H9 (cell line): ENCODE measurements around the gene TTC39C. TPM values are rescaled to one million over a fixed set of nuclear protein-coding genes. Genes with fewer than 3 reads are reported as not detected.

Experiments
- DNase-seq: peaks from one replicate; pipeline ENCODE4 v3.0.0-alpha.2; 2017
- H2AFZ ChIP-seq: one replicate; pipeline ENCODE4 v1.6.1; 2013; ENCODE audit warnings: mild to moderate bottlenecking, low read length, control low read depth, moderate library complexity
- H2AK5ac ChIP-seq: 2 replicates; pipeline ENCODE4 v1.6.1; 2013; ENCODE audit warnings: low read length, control low read depth, mixed read lengths; ENCODE audit not compliant: insufficient read length
- H2BK120ac ChIP-seq: one replicate; pipeline ENCODE4 v1.6.1; 2013; ENCODE audit warnings: low read depth, mild to moderate bottlenecking, low read length, control low read depth, inconsistent platforms; ENCODE audit not compliant: poor library complexity, severe bottlenecking
- H2BK12ac ChIP-seq: 2 replicates; pipeline ENCODE4 v1.6.1; 2013; ENCODE audit warnings: low read length, control low read depth, mixed read lengths, low read depth; ENCODE audit not compliant: insufficient read length
- H2BK15ac ChIP-seq: 2 replicates; pipeline ENCODE4 v1.6.1; 2013; ENCODE audit warnings: low read depth, low read length, control low read depth
- H2BK20ac ChIP-seq: one replicate; pipeline ENCODE4 v1.6.1; 2013; ENCODE audit warnings: low read depth, mild to moderate bottlenecking, low read length, control low read depth, inconsistent platforms; ENCODE audit not compliant: poor library complexity, severe bottlenecking
- H2BK5ac ChIP-seq: 2 replicates; pipeline ENCODE4 v1.6.1; 2013; ENCODE audit warnings: low read length, control low read depth, mixed read lengths; ENCODE audit not compliant: insufficient read length
- H3K14ac ChIP-seq: 2 replicates; pipeline ENCODE4 v1.6.1; 2013; ENCODE audit warnings: low read length, control low read depth; ENCODE audit not compliant: insufficient read depth
- H3K18ac ChIP-seq: 2 replicates; pipeline ENCODE4 v1.6.1; 2013; ENCODE audit warnings: low read depth, mild to moderate bottlenecking, mixed read lengths, low read length, control low read depth; ENCODE audit not compliant: insufficient read length
- H3K23ac ChIP-seq: 2 replicates; pipeline ENCODE4 v1.6.1; 2013; ENCODE audit warnings: low read length, control low read depth, mixed read lengths, low read depth; ENCODE audit not compliant: insufficient read length
- H3K23me2 ChIP-seq: 2 replicates; pipeline ENCODE4 v1.6.1; 2013; ENCODE audit warnings: low read depth, mild to moderate bottlenecking, mixed read lengths, low read length, control low read depth; ENCODE audit not compliant: insufficient read length, poor library complexity, severe bottlenecking
- H3K27ac ChIP-seq: 2 replicates; pipeline ENCODE4 v1.5.1; 2013; ENCODE audit warnings: low read length, control low read depth, mixed read lengths, low read depth; ENCODE audit not compliant: insufficient read length
- H3K27me3 ChIP-seq: 2 replicates; pipeline ENCODE4 v1.6.1; 2013; ENCODE audit warnings: low read length, control low read depth, inconsistent platforms; ENCODE audit not compliant: insufficient read depth
- H3K4ac ChIP-seq: 2 replicates; pipeline ENCODE4 v1.6.1; 2013; ENCODE audit warnings: low read depth, mild to moderate bottlenecking, control low read depth, inconsistent platforms, low read length, moderate library complexity
- H3K4me1 ChIP-seq: 2 replicates; pipeline ENCODE4 v1.6.1; 2013; ENCODE audit warnings: low read length, control low read depth, inconsistent platforms; ENCODE audit not compliant: insufficient read depth
- H3K4me2 ChIP-seq: 2 replicates; pipeline ENCODE4 v1.6.1; 2013; ENCODE audit warnings: low read length, control low read depth, mixed read lengths; ENCODE audit not compliant: insufficient read length, insufficient read depth
- H3K56ac ChIP-seq: 2 replicates; pipeline ENCODE4 v1.6.1; 2013; ENCODE audit warnings: low read depth, mild to moderate bottlenecking, mixed read lengths, low read length, control low read depth; ENCODE audit not compliant: insufficient read length
- H3K79me1 ChIP-seq: 2 replicates; pipeline ENCODE4 v1.6.1; 2013; ENCODE audit warnings: low read depth, mild to moderate bottlenecking, moderate library complexity, low read length, control low read depth, inconsistent platforms; ENCODE audit not compliant: insufficient read depth, poor library complexity, severe bottlenecking
- H3K79me2 ChIP-seq: 2 replicates; pipeline ENCODE4 v1.6.1; 2013; ENCODE audit warnings: low read length, control low read depth, inconsistent platforms; ENCODE audit not compliant: insufficient read depth
- H3K9ac ChIP-seq: 2 replicates; pipeline ENCODE4 v1.6.1; 2013; ENCODE audit warnings: low read length, control low read depth, mixed read lengths; ENCODE audit not compliant: insufficient read length; ENCODE audit errors: extremely low read depth
- H3K9me3 ChIP-seq: one replicate; pipeline ENCODE4 v1.6.1; 2013; ENCODE audit warnings: low read depth, low read length, inconsistent platforms; ENCODE audit not compliant: control insufficient read depth
- H3T11ph ChIP-seq: one replicate; pipeline ENCODE4 v1.6.1; 2013; ENCODE audit warnings: mild to moderate bottlenecking, low read length, control low read depth, inconsistent platforms
- H4K20me1 ChIP-seq: one replicate; pipeline ENCODE4 v1.6.1; 2013; ENCODE audit not compliant: control insufficient read depth, insufficient read length, insufficient read depth
- H4K5ac ChIP-seq: 2 replicates; pipeline ENCODE4 v1.6.1; 2013; ENCODE audit warnings: low read depth, mild to moderate bottlenecking, mixed read lengths, low read length, control low read depth; ENCODE audit not compliant: insufficient read length
- H4K8ac ChIP-seq: replicated peaks from 2 replicates; pipeline ENCODE4 v1.6.1; 2013; ENCODE audit warnings: low read length, control low read depth, mixed read lengths, low read depth; ENCODE audit not compliant: insufficient read length
- H4K91ac ChIP-seq: 2 replicates; pipeline ENCODE4 v1.6.1; 2013; ENCODE audit warnings: low read depth, mild to moderate bottlenecking, moderate library complexity, mixed read lengths, low read length, control low read depth; ENCODE audit not compliant: insufficient read length
- H3K27ac Mint-ChIP-seq, 3 experiments: 2 replicates in 2 of 3; 3 replicates in 1 of 3; pipeline ENCODE4 v1.8.0; 2020 to 2021; ENCODE audit warnings: mixed read lengths in 3 of 3, mild to moderate bottlenecking in 1 of 3, moderate library complexity in 1 of 3
- H3K27me3 Mint-ChIP-seq: 2 replicates; pipeline ENCODE4 v1.8.0; 2021; ENCODE audit warnings: low read depth, mild to moderate bottlenecking, moderate library complexity, mixed read lengths
- H3K36me3 Mint-ChIP-seq, 3 experiments: 2 replicates in 2 of 3; 3 replicates in 1 of 3; pipeline ENCODE4 v1.8.0; 2020 to 2021; ENCODE audit warnings: low read depth in 3 of 3, mixed read lengths in 3 of 3; ENCODE audit not compliant: insufficient read depth in 1 of 3
- H3K4me1 Mint-ChIP-seq, 2 experiments: 2 replicates each; pipeline ENCODE4 v1.8.0; 2020; ENCODE audit warnings: mixed read lengths in 2 of 2
- H3K4me3 Mint-ChIP-seq, 2 experiments: 2 replicates in 1 of 2; 3 replicates in 1 of 2; pipeline ENCODE4 v1.8.0; 2020 to 2021; ENCODE audit warnings: mild to moderate bottlenecking in 2 of 2, mixed read lengths in 2 of 2, moderate library complexity in 1 of 2
- H3K9me3 Mint-ChIP-seq, 2 experiments: 2 replicates in 1 of 2; 3 replicates in 1 of 2; pipeline ENCODE4 v1.8.0; 2020; ENCODE audit warnings: mild to moderate bottlenecking in 2 of 2, mixed read lengths in 2 of 2, moderate library complexity in 1 of 2
- CTCF ChIP-seq: fragments of 200-600 bp; sonication (generic); conservative IDR thresholded peaks from 3 replicates; pipeline ENCODE4 v1.8.0; 2021; ENCODE audit warnings: antibody characterized with exemption, mild to moderate bottlenecking
- WGBS: extraction: QIAGEN DNeasy Blood & Tissue Kit; methylation state at CpG from one replicate; pipeline ENCODE4 v1.1.7; 2013; ENCODE audit warnings: missing lambda C conversion rate, low lambda C conversion rate, mixed read lengths; ENCODE audit not compliant: insufficient read length; ENCODE audit errors: extremely low coverage; 5-methylcytosine and 5-hydroxymethylcytosine counted together
- total RNA-seq: library from RNA; stranded (reverse); gene quantifications from 2 replicates; pipeline ENCODE4 v1.2.1, GENCODE V29; 2021

The TTC39C gene
- total RNA-seq, 1 experiment from 2014 or later, result 18.0 TPM

- no peaks in the 10 kb centered on the region for H3K36me3 Mint-ChIP-seq
- H3K27ac Mint-ChIP-seq, result no peak overlapping the region
- no peak overlapping the region for H3T11ph ChIP-seq
- H3K9me3 ChIP-seq, result no peaks in the 10 kb centered on the region
- H4K8ac ChIP-seq, result no peak overlapping the region
- no peaks in the 10 kb centered on the region; the same call in 1 of the 2 replicates for H3K27me3 Mint-ChIP-seq
- no CpG with 5 or more reads among the region's 17 CpGs for WGBS
- no peaks in the 10 kb centered on the region for H3K23me2 ChIP-seq
- H2AK5ac ChIP-seq, result no peak overlapping the region
- H3K27me3 ChIP-seq, result no peaks in the 10 kb centered on the region
- H3K27ac ChIP-seq, result no peak overlapping the region
- H4K5ac ChIP-seq, result no peak overlapping the region
- H3K4ac ChIP-seq, result no peak overlapping the region
- no peak overlapping the region for H2BK12ac ChIP-seq
- peaks cover 19% of the 10 kb centered on the region in 2 experiments for H3K4me1 Mint-ChIP-seq
- no peak overlapping the region for H2AFZ ChIP-seq
- H3K9me3 Mint-ChIP-seq, result no peaks in the 10 kb centered on the region
- no peak overlapping the region for H3K18ac ChIP-seq
- H3K79me1 ChIP-seq, result no peaks in the 10 kb centered on the region
- H3K23ac ChIP-seq, result no peak overlapping the region
- H3K14ac ChIP-seq, result no peak overlapping the region
- peaks cover 3% of the 10 kb centered on the region for H3K4me1 ChIP-seq
- H3K4me3 Mint-ChIP-seq, result no peak overlapping the region; a peak in 2 of 5 replicates
- no peaks in the 10 kb centered on the region for H4K20me1 ChIP-seq
- H3K9ac ChIP-seq, result no peak overlapping the region
- no peak overlapping the region for H2BK15ac ChIP-seq
- no peak for DNase-seq
- H4K91ac ChIP-seq, result no peak overlapping the region
- H2BK120ac ChIP-seq, result no peak overlapping the region
- H3K4me2 ChIP-seq, result no peak overlapping the region
- H2BK5ac ChIP-seq, result no peak overlapping the region
- H2BK20ac ChIP-seq, result no peak overlapping the region
- H3K79me2 ChIP-seq, result no peaks in the 10 kb centered on the region
- TF ChIP-seq CTCF, result no peak
- H3K56ac ChIP-seq, result no peak overlapping the region
Observed at GRCh38 chr18:23982155-23983079, 32.1 kb upstream of the TTC39C start.
